Hematopoietic multipotent progenitor cell treated with erythropoietin and hydrocortisone succinate and interleukin-3 and kit ligand, for 6 days (in vitro differentiated cells): ENCODE measurements around the gene STX3.
A peak's percentile ranks its signal among the peaks of the same experiment; 100 is the strongest.
"Not testable (repeated sequence)": the region's sequence is repeated elsewhere in the genome, so short reads cannot be mapped to it uniquely, and the experiment has no call there.

Experiments used
- DNase-seq: peaks from one replicate; pipeline ENCODE4 v3.0.0-alpha.2; 2015

STX3 gene

GRCh38 chr11:59794417-59794816 is 39.2 kb downstream of the STX3 start:
- DNase-seq = no peak

GRCh38 chr11:59800390-59801025 is 45.3 kb downstream of the STX3 start:
- no peak for DNase-seq

- no peak for DNase-seq
Observed at GRCh38 chr11:59801160-59801706, 46.1 kb downstream of the STX3 start.

- no peak for DNase-seq
Observed at GRCh38 chr11:59801981-59802638, 46.9 kb downstream of the STX3 start.

GRCh38 chr11:59802639-59803176 is 47.5 kb downstream of the STX3 start:
- peak; percentile 85 for DNase-seq

GRCh38 chr11:59804061-59804460 is 48.9 kb downstream of the STX3 start:
- DNase-seq = no peak

- DNase-seq = no peak
Observed at GRCh38 chr11:59807047-59807610, 52.0 kb downstream of the STX3 start.

- peak; percentile 96 for DNase-seq
Observed at GRCh38 chr11:59810189-59810910, 55.2 kb downstream of the STX3 start, which contains the start of gene MRPL16. Gene MRPL16 (minus strand): TSS chr11:59810778. CDS start chr11:59810658, 120 bp downstream.

GRCh38 chr11:59810911-59811259 is 55.7 kb downstream of the STX3 start:
- no peak for DNase-seq

- DNase-seq = no peak
Observed at GRCh38 chr11:59812220-59812619, 57.0 kb downstream of the STX3 start.

- no peak for DNase-seq
Observed at GRCh38 chr11:59813364-59813763, 58.2 kb downstream of the STX3 start.

GRCh38 chr11:59814021-59814420 is 58.8 kb downstream of the STX3 start:
- peak; percentile 27 for DNase-seq

GRCh38 chr11:59815754-59816153 is 60.6 kb downstream of the STX3 start:
- DNase-seq = no peak

- not testable (repeated sequence) for DNase-seq
Observed at GRCh38 chr11:59816434-59816833, 61.3 kb downstream of the STX3 start.

- peak; percentile 50 for DNase-seq
Observed at GRCh38 chr11:59818572-59818971, 63.4 kb downstream of the STX3 start.

GRCh38 chr11:59822989-59823566 is 67.9 kb downstream of the STX3 start:
- DNase-seq = peak; percentile 95

GRCh38 chr11:59829358-59829757 is 74.2 kb downstream of the STX3 start:
- no peak for DNase-seq

- DNase-seq = no peak
Observed at GRCh38 chr11:59833602-59834001, 78.4 kb downstream of the STX3 start.

GRCh38 chr11:59839615-59840014 is 84.4 kb downstream of the STX3 start:
- DNase-seq = no peak

GRCh38 chr11:59841514-59841913 is 86.3 kb downstream of the STX3 start:
- DNase-seq = no peak

GRCh38 chr11:59842316-59842715 is 87.1 kb downstream of the STX3 start:
- no peak for DNase-seq

- no peak for DNase-seq
Observed at GRCh38 chr11:59845399-59845798, 90.2 kb downstream of the STX3 start, which contains the start of gene CBLIF. Gene CBLIF (minus strand): TSS chr11:59845499. CDS start chr11:59845453, 46 bp downstream.

GRCh38 chr11:59846556-59846955 is 91.4 kb downstream of the STX3 start:
- DNase-seq = no peak
